ENCODE results near the gene DRC7. TPM values are rescaled to one million over a fixed set of nuclear protein-coding genes. Genes with fewer than 3 reads are reported as not detected.

The DRC7 gene
- total and polyA plus RNA-seq, 9 of the 15 experiments (the other 6 are each of a cell fraction or from before 2014, with no cell fraction given) = 0.04 to 0.33 (median 0.12) TPM; not detected in 3

DNA sequence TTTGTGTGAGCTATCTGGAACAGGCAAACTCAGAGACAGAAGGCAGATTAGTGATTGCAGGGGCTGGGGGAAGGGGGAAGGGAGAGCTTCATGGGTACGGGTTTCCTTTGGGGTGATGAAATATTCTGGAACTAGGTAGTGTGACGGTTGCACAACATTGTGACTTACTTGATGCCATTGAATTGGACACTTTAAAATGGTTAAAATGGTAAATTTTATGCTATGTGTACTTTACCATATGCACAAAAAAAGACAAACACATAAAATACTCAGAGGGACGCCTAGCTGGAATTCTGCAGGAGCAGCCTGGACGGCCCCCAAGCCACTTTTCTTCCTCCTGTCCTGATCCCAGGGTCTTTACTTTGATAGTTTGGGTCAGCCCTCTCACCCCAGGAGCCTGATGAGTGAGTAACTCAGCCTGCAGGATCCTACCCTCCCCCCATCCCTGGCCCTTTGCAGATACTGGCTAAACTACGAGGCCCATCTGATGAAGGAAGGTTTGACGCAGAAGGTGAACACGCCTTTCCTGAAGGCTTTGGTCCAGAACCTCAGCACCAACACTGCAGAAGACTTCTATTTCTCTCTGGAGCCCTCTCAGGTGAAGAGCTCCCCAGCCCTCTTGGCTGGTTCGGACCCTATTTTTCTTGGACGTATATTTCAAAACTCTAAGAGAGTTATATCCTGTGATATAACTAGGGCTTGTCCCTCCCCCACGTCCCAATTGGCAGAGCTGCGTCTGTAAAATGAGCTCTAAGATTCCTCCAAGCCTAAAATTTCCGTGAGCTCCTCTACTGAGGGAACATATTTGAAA, 18.7 kb upstream of the DRC7 start (continued):
- TF ChIP-seq CBX8 (IDR thresholded peaks at IDR 0.05; ENCODE audit: borderline replicate concordance, extremely low read depth, low read depth, low read length, poor library complexity, severe bottlenecking) = no peak
- no peak for TF ChIP-seq POLR3G (IDR thresholded peaks at IDR 0.05; ENCODE audit: extremely low read depth, insufficient read length, insufficient replicate concordance)
- TF ChIP-seq, protein P1, sequence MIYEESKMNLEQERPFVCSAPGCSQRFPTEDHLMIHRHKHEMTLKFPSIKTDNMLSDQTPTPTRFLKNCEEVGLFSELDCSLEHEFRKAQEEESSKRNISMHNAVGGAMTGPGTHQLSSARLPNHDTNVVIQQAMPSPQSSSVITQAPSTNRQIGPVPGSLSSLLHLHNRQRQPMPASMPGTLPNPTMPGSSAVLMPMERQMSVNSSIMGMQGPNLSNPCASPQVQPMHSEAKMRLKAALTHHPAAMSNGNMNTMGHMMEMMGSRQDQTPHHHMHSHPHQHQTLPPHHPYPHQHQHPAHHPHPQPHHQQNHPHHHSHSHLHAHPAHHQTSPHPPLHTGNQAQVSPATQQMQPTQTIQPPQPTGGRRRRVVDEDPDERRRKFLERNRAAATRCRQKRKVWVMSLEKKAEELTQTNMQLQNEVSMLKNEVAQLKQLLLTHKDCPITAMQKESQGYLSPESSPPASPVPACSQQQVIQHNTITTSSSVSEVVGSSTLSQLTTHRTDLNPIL (CRISPR knock-in tag; IDR thresholded peaks at IDR 0.05) = no peak
- TF ChIP-seq KLF13 (tag; IDR thresholded peaks at IDR 0.05; ENCODE audit: borderline replicate concordance, low read depth) = 0 out of 2 replicates have a peak, but pooled peaks have one; percentile 46
- no peak for TF ChIP-seq NR2C1 (IDR thresholded peaks at IDR 0.05)
- TF ChIP-seq NR2C1 (tag; IDR thresholded peaks at IDR 0.05) = no peak
- TF ChIP-seq, protein P2, sequence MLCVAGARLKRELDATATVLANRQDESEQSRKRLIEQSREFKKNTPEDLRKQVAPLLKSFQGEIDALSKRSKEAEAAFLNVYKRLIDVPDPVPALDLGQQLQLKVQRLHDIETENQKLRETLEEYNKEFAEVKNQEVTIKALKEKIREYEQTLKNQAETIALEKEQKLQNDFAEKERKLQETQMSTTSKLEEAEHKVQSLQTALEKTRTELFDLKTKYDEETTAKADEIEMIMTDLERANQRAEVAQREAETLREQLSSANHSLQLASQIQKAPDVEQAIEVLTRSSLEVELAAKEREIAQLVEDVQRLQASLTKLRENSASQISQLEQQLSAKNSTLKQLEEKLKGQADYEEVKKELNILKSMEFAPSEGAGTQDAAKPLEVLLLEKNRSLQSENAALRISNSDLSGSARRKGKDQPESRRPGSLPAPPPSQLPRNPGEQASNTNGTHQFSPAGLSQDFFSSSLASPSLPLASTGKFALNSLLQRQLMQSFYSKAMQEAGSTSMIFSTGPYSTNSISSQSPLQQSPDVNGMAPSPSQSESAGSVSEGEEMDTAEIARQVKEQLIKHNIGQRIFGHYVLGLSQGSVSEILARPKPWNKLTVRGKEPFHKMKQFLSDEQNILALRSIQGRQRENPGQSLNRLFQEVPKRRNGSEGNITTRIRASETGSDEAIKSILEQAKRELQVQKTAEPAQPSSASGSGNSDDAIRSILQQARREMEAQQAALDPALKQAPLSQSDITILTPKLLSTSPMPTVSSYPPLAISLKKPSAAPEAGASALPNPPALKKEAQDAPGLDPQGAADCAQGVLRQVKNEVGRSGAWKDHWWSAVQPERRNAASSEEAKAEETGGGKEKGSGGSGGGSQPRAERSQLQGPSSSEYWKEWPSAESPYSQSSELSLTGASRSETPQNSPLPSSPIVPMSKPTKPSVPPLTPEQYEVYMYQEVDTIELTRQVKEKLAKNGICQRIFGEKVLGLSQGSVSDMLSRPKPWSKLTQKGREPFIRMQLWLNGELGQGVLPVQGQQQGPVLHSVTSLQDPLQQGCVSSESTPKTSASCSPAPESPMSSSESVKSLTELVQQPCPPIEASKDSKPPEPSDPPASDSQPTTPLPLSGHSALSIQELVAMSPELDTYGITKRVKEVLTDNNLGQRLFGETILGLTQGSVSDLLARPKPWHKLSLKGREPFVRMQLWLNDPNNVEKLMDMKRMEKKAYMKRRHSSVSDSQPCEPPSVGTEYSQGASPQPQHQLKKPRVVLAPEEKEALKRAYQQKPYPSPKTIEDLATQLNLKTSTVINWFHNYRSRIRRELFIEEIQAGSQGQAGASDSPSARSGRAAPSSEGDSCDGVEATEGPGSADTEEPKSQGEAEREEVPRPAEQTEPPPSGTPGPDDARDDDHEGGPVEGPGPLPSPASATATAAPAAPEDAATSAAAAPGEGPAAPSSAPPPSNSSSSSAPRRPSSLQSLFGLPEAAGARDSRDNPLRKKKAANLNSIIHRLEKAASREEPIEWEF (CRISPR knock-in tag; IDR thresholded peaks at IDR 0.05) = no peak
- TF ChIP-seq RBM25 (IDR thresholded peaks at IDR 0.05; ENCODE audit: low read depth, low read length, severe bottlenecking) = no peak
- no peak for TF ChIP-seq RERE (CRISPR knock-in tag; IDR thresholded peaks at IDR 0.05; ENCODE audit: borderline replicate concordance)
